Subcutaneous abdominal adipose tissue (tissue), 5 donors: Measurements from ENCODE around the gene CTNNA3.
"Not testable (repeated sequence)": the region's sequence is repeated elsewhere in the genome, so short reads cannot be mapped to it uniquely, and the experiment has no call there.

ENCODE experiments used
- H3K27ac ChIP-seq: one replicate; pipeline ENCODE4 v1.7.0; 2013; ENCODE audit warnings: low read depth, mild to moderate bottlenecking, inconsistent platforms, low read length, moderate library complexity
- H3K27me3 ChIP-seq, 5 donors: one replicate each; pipeline ENCODE4 v1.7.0; 2013; ENCODE audit warnings: low read length in 5 of 5, inconsistent platforms in 1 of 5; ENCODE audit not compliant: control insufficient read depth in 5 of 5, insufficient read depth in 4 of 5
- H3K36me3 ChIP-seq, 5 donors: one replicate each; pipeline ENCODE4 v1.7.0; 2013; ENCODE audit warnings: low read length in 5 of 5; ENCODE audit not compliant: control insufficient read depth in 5 of 5, insufficient read depth in 5 of 5
- H3K4me1 ChIP-seq, 5 donors: one replicate each; pipeline ENCODE4 v1.7.0; 2013; ENCODE audit warnings: low read length in 5 of 5, mild to moderate bottlenecking in 3 of 5, moderate library complexity in 1 of 5; ENCODE audit not compliant: control insufficient read depth in 5 of 5, insufficient read depth in 5 of 5
- H3K4me3 ChIP-seq, 5 donors: one replicate each; pipeline ENCODE4 v1.7.0; 2013; ENCODE audit warnings: low read length in 5 of 5, low read depth in 1 of 5
- H3K9ac ChIP-seq, 5 donors: one replicate each; pipeline ENCODE4 v1.7.0; 2013; ENCODE audit warnings: low read length in 5 of 5, mild to moderate bottlenecking in 4 of 5, moderate library complexity in 3 of 5
- H3K9me3 ChIP-seq, 5 donors: one replicate each; pipeline ENCODE4 v1.7.0; 2013; ENCODE audit warnings: low read length in 5 of 5; ENCODE audit not compliant: control insufficient read depth in 5 of 5
- donor health status: healthy.
- donor health status: healthy.
- donor health status: healthy.
- donor health status: healthy.
- donor health status: healthy.

The CTNNA3 gene

DNA sequence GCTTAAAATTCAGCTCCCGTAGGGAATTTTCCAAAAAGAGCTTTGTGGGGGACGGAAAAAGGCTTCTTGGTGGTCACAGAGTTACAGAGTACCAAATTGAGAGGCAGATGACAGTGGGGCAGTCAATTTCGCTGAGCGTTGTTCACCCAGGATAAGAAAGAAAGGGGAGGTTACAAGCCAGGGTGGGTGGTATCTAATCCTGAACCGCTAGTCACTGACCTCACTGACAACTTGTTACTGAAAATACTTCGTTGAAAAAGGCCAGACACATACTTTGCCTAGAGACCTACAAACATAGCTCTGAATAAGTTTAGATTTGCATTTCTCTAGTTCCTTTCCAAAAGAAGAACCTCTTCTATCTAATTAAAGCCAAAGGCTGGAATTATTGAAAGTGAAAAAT is at the start of gene CTNNA3:
Gene CTNNA3, minus strand, starts transcription at position 167 of the 400 bp plus-strand sequence.
- Histone ChIP-seq H3K36me3 (no peaks in the 10 kb centered on the region), H3K27me3 (peaks cover 0 to 5% (median 0%) of the 10 kb centered on the region in 5 donors), H3K4me3 (no peak within 1 kb of the TSS), H3K4me1 (peaks cover 0 to 4% (median 3%) of the 10 kb centered on the region in 5 donors), H3K9ac (peak within 1 kb of the TSS in 1 of 5 donors; percentile 23), H3K27ac (no peak within 1 kb of the TSS), H3K9me3 (no peaks in the 10 kb centered on the region)

- Histone ChIP-seq H3K36me3 (no peaks in the 10 kb centered on the region), H3K27me3 (no peaks in the 10 kb centered on the region)
Observed at GRCh38 chr10:67735430-67735829, 39.4 kb upstream of the CTNNA3 start.

DNA sequence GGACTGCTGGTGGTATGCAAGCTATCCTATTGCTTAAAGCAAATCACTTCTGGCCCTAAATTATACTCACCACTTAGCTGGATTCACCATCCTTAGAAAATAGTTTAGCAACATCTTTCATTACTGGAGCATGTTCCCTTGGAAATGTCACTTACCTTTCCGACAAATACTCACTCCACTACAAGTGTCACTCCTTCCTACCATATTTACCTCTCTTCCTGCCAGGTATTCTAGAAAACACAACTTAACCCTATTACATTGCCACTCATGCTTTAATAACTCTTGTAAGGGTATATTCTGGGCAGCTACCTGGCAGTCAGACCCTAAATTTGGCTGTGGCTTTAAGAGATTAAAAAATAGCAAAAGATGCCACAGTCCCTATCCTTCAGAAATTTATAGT is 37.5 kb upstream of the CTNNA3 start:
- no peaks in the 10 kb centered on the region for H3K4me1 ChIP-seq
- H3K36me3 ChIP-seq = no peaks in the 10 kb centered on the region
- H3K27ac ChIP-seq = no peak overlapping the region
- H3K27me3 ChIP-seq = no peaks in the 10 kb centered on the region
- no peak overlapping the region for H3K4me3 ChIP-seq
- no peak overlapping the region for H3K9ac ChIP-seq
- no peaks in the 10 kb centered on the region for H3K9me3 ChIP-seq

More at GRCh38 chr10:67735430-67735829, 39.4 kb upstream of the CTNNA3 start:
- Histone ChIP-seq H3K27ac (no peak overlapping the region), H3K4me1 (no peaks in the 10 kb centered on the region), H3K9ac (no peak overlapping the region), H3K9me3 (no peaks in the 10 kb centered on the region), H3K4me3 (no peak overlapping the region)

- no peaks in the 10 kb centered on the region for H3K4me1 ChIP-seq
- H3K9ac ChIP-seq = no peak overlapping the region
- H3K4me3 ChIP-seq = no peak overlapping the region
- no peaks in the 10 kb centered on the region for H3K27me3 ChIP-seq
- no peaks in the 10 kb centered on the region for H3K9me3 ChIP-seq
- no peak overlapping the region for H3K27ac ChIP-seq
- no peaks in the 10 kb centered on the region for H3K36me3 ChIP-seq
Observed at GRCh38 chr10:67725567-67725966, 29.6 kb upstream of the CTNNA3 start.

DNA sequence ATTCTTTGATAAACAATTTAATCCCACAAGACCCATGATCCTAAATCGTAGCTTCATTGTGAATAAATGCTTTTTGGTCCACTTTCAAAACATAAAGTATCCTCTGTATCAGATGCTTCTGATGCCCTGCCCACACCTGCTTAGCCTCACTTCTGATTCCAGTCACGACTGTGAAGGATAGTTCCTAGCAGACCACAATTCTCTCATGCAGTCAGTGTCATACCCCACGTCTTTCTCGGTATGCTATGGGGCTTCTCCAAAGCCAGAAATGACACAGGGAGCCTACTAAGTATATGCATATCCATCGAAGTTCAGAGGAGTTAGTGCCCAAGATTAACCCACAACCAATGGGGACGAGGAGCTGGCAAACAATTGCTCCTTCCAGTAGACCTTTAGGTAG is 27.6 kb upstream of the CTNNA3 start:
- no peaks in the 10 kb centered on the region for H3K9me3 ChIP-seq
- H3K4me1 ChIP-seq = no peaks in the 10 kb centered on the region
- H3K36me3 ChIP-seq = no peaks in the 10 kb centered on the region
- no peak overlapping the region for H3K27ac ChIP-seq
- no peaks in the 10 kb centered on the region for H3K27me3 ChIP-seq
- H3K4me3 ChIP-seq = no peak overlapping the region
- no peak overlapping the region for H3K9ac ChIP-seq

DNA sequence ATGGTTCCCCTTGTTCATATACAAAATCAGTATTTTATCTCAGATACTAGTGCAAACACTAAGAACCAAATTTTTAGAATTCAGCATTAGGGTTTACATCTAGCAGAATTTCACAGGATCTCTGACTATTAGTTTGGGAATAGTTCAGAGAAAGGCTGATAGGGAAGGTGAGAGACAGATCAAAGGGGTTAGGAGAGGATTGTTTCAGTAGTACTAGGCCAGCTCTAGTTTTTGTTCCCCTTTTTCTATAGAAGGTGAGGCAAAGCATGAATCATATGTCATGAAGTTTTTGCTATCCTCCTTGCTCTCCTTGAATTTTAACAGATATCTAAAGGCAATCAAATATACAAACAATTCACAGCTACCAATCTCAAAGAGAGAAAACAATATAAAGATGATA is 26.1 kb upstream of the CTNNA3 start:
- no peaks in the 10 kb centered on the region for H3K27me3 ChIP-seq
- no peaks in the 10 kb centered on the region for H3K9me3 ChIP-seq
- no peaks in the 10 kb centered on the region for H3K4me1 ChIP-seq
- H3K27ac ChIP-seq = no peak overlapping the region
- no peak overlapping the region for H3K4me3 ChIP-seq
- no peaks in the 10 kb centered on the region for H3K36me3 ChIP-seq
- H3K9ac ChIP-seq = no peak overlapping the region

DNA sequence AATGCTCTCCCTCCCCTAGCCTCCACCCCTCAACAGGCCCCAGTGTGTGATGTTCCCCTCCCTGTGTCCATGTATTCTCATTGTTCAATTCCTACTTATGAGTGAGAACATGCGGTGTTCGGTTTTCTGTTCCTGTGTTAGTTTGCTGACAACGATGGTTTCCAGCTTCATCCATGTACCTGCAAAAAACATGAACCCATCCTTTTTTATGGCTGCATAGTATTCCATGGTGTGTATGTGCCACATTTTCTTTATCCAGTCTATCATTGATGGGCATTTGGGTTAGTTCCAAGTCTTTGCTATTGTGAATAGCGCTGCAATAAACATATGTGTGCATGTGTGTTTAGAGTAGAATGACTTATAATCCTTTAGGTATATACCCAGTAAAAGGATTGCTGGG is 20.5 kb upstream of the CTNNA3 start:
- not testable (repeated sequence) for H3K4me3 ChIP-seq, H3K27ac ChIP-seq, H3K9ac ChIP-seq, H3K4me1 ChIP-seq, H3K36me3 ChIP-seq, H3K9me3 ChIP-seq, H3K27me3 ChIP-seq

DNA sequence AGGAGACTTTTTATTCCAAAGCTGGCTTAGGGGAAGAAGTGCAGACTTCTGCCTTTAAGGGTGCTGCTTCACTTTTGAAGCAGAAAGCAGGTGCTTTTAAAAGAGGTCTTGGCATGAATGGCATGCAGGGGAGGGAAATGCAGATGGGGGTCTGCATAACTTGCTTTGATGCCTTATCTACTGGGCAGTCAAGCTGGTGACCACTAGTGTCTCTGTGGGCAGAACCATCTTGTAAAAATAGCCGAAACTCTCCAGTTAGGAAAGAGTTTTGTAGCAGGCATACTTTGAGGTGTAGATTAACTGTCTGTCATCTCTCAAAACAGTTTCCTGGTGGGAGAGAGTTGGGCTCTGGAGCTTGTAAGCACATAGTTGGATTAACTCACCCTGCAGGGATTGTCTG is 9.9 kb upstream of the CTNNA3 start:
- no peak overlapping the region for H3K27ac ChIP-seq
- no peaks in the 10 kb centered on the region for H3K4me1 ChIP-seq
- H3K9me3 ChIP-seq = no peaks in the 10 kb centered on the region
- H3K36me3 ChIP-seq = no peaks in the 10 kb centered on the region
- H3K27me3 ChIP-seq = no peaks in the 10 kb centered on the region
- no peak overlapping the region for H3K4me3 ChIP-seq
- H3K9ac ChIP-seq = no peak overlapping the region

GRCh38 chr10:67699613-67700270 is 3.7 kb upstream of the CTNNA3 start:
- H3K36me3 ChIP-seq, H3K9me3 ChIP-seq, H3K27ac ChIP-seq, H3K27me3 ChIP-seq, H3K4me1 ChIP-seq, H3K4me3 ChIP-seq, H3K9ac ChIP-seq: not testable (repeated sequence)

DNA sequence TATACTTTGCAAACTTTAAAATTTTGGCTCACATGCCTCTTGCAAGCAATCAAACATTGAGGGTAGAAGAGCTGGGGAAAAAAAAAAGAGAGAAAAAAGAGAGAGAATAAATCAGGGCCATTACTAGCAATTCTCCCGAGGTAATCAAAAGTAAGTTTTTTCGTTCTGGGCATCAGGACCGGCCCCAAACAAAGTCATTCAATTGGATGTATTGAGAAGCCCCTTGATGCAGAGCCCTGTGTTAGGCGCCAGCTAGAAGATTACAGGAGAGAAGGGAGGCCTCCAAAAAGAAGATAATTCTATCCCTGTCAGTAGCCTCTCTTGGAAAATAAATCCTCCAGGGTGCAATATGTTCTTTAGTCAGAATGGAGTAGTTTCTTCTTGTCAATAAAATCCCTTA is 2.2 kb upstream of the CTNNA3 start:
- peaks cover 0 to 5% (median 0%) of the 10 kb centered on the region in 5 donors for H3K27me3 ChIP-seq
- H3K36me3 ChIP-seq = no peaks in the 10 kb centered on the region
- H3K9me3 ChIP-seq = no peaks in the 10 kb centered on the region
- H3K4me1 ChIP-seq = peaks cover 0 to 4% (median 3%) of the 10 kb centered on the region in 5 donors
- no peak overlapping the region for H3K27ac ChIP-seq
- H3K4me3 ChIP-seq = no peak overlapping the region
- no peak overlapping the region for H3K9ac ChIP-seq
